Activated naive CD4-positive, alpha-beta T cell (primary cell): Measurements from ENCODE around the gene COL12A1.
A peak's percentile ranks its signal among the peaks of the same experiment; 100 is the strongest.
"Not testable (repeated sequence)": the region's sequence is repeated elsewhere in the genome, so short reads cannot be mapped to it uniquely, and the experiment has no call there.

Source experiments
- DNase-seq, 4 experiments: peaks; one replicate each; lab custom pipeline; 2025; lab: John Stamatoyannopoulos, UW

The COL12A1 gene

DNA sequence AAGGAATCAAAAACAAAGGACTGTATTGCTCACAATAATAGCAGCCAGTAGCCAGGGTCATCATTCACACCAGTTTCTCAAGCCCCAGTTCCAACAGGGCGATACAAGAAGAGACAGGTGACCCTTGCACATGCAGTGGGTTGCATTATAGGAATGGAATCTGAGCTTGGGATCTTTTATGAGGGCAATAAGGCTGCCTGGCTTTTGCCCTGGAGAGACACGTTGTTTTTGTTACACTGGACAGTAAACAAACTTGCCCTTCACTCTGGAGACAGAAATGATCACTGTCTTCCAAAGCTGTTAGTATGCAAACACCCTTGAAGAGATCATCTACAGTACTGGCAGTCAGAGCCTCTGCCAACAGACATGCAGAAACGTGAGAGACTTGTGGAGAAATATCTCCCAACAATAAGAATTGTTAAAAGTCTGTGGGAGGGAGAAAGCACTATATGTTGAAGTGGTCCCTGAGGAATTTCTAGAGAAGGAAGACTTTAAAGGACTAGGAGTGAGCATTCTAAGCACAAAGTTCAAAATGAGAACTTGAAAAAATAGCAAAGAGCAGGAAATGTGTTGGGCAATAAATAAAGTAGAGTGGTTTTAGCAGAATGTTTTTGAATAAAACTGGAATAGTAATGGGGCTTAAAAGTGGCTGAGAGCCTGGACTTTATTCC, 6.2 kb upstream of the COL12A1 start:
- DNase-seq: no peak

DNA sequence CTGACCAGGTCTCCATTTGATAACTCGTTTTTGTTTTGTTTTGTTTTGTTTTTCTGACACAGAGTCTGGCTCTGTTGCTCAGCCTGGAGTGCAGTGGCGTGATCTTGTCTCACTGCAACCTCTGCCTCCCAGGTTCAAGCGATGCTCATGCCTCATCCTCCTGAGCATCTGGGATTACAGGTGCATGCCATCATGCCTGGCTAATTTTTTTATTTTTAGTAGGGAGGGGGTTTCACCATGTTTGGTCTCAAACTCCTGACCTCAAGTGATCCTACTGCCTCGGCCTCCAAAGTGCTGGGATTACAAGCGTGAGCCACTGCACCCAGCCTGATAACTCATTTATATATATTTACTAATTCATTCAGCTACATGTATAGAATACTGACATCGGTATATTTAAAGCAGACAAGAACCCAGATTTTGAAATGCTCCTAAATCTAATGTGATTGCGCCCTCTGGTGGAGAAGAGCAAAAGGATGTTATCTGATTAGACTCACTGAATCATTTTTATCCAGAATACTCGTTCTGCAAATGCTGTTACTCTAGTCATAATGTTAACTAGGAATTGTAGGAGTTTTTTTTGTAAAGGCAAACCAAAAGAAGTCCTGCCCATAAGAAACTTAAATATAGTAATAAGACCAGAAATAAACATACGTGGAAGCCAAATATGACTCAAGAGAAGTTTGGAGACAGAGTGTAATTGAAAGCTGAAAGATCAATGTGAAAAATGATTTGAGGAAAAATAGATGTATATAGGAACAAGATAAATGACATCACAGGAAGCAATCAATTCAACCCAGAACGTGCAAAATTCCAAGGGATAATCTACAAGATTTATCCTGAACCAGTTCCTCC, 5.3 kb upstream of the COL12A1 start:
- DNase-seq: peak in 1 of 4 experiments; percentile 20

DNA sequence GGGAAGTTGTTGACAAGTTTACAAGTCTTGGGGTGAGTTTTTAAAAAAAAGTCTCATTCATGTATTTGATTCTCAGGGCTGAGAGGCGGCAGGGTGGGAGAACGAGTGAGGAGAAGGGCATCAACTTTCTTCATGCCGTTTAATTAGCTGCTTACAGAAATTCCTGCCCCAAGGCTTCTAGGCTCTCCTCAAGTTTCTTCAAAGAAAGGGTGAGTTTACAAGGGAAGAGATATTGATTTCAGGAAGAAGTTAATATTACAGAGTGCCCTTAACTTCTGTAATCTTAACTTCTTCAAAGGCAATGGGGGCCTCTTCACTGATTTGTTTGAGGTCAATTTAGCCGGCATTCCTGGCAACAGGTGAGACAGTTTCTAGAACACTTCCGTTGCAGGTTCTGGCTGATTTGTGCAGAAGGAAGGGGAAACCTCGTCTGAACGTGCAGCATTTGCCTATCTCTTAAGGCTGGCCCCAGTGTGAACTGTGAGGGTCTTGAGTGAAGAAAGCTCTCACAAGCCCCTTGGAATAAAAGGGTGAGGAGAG, 3.4 kb upstream of the COL12A1 start:
- no peak for DNase-seq

DNA sequence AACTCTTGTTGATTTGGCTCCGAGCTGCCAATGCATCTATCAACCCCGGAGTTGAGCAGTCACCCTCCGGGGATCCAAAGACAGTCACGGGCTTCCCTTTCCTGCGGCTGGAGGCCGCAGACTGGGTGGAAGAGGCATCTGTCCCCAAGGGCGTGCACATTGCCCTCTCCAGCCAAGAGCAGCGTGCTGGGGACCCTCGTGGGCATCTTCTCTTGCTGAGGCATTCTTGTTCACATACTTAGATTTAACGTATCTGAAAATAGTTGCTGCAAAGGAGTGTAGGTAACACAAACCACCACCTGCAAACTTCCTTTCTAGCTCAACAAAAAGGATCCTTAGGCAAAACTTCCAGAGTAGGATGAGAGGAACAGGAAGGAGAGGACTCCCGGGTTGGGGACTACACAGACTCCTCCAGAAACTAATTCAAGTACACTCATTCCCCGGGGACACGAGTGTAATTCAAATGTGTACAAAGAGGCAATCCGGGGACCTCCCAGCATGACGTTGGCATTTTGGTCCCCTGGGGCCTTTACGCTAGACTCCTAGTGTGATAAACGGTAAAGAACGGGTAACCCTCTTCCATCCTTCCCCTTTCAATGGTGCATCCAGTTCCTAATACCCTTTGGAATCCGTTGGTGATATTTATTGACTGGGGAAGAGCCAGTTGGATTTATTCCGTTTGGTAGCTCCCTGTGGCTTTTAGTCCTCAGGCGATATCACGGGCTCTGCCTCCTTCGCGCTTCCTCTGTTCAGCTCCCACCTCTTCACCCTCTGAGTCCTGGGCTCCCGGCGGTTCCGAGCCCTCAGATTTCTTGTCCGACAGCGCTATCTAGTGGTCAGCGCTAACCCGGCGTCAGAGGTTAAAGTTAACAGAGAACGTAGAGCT, 2.7 kb upstream of the COL12A1 start:
- DNase-seq: peak; percentile 49 to 71 (median 60)

DNA sequence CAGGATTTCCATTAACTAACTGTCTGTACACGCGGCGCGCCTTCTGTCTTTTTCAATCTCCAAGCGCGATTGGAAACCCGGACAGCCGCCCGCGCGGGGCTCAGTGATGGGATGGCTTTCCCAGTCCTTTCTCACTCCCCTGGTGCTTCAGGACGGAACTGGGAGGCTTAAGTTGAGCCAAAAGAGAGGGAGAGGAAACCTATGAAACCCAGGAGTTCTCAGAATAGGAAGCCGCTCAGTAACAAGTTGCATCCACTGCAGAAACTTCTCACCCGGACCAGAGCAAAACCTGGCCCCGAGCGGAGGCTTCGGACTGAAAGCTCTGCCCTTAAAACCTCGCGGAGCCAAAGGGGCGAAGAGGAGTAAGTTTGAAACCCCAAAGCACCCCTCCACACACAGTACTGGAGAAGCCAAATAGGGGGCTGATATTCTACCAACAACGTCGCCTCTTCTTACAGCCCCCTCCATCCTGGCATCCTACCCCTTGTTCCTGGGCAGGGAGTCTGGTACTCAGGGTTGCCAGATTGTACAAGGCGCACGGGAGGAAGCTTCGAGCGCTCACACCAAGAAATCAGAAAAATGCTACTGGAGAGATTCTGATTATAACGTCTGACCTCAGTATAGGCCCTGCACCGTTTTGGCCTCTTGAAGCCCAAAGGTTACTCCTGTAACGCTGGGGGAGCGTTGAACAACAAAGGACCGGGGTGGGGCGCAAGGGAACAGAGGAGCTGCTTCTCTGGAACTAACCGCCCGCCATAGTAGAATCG, 906 bp upstream of the COL12A1 start:
- DNase-seq: no peak

DNA sequence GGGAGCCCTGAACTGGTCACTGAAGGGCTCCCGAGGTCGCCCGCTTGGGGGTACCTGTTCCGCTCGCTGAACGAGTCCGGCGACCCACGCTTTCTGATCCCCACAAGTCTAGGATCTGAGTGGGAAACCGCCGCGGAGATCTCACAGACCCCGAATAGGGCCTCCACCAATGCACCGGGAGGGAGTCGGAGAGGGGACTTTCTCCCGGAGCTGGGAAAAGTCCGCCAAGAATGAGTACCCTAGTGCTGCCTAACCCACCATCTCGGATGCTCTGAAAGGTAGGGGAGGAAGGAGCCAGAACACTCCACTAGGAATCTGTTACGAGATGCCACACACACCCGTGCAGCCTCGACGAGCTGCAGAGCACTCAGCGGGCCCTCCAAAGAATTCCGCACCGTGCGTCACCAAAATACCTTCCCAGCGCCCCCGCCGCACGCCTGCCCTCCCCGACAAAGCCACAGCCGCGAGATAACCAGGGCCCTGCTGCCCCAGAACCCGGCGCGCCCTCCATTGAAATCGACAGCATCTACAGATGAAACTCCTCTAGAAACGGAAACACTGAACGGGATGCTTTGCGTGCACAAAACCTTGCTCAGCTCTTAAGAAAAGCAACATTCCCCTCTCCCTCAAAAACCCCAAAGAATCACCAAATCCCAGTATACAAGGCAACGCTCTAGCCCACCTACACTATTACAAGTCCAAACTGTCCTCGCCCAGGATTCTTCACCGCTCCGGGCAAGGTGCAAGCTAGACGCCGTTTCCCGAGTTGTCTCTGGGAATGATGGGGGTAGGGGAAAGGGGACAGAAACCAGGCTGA, 686 bp downstream of the COL12A1 start:
- no peak for DNase-seq

DNA sequence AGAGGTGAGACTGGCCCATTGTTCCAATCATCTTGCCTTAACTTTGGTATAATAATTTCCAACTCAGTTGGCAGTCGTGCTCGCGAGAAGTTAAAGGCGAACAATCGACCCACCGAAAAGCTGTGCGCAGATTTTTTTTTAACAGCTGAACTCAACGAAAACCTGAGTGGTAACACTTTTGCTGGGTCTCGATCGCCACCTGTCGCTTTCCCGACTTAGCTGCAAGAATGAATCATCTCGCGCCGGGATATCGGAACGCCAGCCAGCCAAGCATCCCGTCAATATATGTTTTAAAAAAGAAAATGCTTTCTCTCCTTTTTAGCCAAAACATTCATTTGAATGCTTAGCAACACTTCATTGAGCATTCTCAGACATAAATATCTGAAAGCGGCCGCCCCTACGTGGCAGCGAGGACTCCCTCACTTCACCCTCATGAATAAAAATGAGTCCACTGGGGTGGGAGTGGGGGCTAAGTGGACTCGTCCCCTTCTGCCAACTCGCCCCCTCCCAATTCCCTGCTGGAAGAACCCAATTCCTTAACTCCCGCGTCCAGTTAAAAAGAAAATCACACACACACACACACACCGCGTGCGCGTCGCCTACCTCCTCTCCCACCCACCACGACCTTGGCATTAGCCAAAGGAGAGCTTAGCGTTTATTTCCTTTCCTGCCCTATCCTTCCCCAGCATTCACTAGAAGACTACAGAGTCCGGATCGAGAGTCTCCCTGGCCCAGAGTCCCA, 1.5 kb downstream of the COL12A1 start:
- DNase-seq: no peak

DNA sequence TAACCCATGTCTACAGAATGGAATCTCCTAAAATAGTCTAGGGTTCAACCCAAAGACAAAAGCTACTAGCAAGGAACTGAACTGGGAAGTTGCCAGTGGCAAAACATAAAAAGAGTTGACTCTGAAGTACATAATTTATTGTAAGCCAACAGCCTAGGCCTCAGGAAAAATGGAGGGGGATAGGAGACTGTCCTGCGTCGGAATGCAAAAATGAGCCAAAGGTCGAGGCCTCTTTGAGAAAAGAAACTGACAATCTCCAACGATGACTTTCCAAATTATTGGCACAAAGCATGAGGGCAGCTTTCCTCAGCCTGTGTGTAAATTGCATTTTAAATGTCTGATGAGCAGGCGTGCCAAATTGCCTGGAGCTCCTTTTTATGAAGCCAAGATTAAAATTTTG, 2.1 kb downstream of the COL12A1 start:
- no peak for DNase-seq

DNA sequence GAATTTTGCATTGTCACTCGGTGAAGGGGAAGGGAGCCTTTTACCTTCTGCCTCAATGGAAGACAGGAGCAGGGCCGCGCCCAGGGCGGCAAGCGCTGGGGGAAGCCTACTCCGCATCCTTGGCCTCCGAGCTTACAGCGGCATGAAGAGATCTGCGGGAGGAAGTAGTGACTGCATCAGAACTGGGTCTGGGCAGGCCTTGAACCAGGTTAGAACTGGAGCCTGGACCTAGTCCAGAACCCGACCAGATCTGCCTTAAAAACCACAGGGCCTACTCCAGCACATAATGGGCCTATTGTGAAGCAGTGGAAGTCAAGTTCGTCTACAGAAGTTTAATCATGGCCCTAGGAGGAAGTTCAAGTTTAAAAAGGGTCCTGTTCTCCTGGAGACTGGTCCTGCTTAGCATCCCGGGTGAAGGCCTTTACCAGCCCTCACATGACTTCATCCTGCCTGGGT, 3.1 kb downstream of the COL12A1 start:
- no peak for DNase-seq

DNA sequence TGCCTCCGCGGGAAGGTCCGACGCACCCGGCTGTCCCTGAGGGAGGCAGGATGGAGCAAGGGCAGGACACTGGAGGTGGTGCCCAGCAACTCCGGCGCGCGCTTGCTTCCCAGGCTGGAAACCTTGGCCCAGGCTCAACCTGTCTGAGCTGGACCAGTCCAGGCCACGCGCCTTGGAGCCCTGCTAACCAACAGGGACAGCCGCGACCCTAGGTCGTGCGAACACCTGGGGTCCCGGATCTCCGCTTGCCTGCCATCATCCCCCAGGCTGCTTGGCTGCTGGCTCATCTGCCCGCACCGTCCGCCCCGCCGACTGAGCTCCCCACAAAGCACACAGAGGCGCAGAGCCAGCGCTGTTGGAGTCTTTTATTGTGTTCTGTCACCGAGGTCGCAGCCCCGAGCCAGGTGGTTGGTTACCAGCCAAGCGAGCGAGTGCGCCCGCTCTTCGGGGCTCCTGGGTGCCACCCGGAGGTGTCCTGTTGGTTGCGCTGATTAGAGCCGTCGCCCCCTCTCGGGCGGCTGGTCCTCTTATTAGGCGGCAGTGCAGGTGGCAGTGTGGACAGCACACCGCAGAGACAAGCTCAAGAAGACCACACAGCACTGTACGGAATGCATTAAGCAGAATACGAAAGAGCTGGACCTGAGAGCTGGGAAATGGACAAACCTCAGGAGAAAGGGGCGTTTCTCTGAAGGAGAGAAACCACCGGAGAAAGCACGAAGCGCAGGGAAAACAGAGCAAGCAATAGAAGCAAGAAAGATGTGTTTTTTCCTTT, 3.8 kb downstream of the COL12A1 start:
- no peak for DNase-seq

DNA sequence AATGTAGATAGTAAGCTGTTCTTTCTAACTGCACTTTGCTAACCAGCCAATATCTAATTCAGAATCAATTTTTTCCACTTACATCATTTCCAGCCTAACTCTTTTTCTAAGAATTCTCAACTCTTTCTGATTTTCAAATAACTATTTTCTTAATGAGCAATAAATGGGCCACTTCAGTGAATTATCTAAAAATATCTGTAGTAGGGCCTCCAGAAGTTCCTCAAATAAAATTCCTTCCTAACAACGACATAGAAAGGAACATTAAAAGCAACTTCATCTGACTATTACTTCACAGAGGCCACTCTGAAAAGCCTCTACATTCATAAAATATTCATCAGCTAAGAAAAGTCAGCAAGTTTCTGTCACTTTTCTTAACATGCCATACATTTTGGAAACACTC, 4.8 kb downstream of the COL12A1 start:
- no peak for DNase-seq

DNA sequence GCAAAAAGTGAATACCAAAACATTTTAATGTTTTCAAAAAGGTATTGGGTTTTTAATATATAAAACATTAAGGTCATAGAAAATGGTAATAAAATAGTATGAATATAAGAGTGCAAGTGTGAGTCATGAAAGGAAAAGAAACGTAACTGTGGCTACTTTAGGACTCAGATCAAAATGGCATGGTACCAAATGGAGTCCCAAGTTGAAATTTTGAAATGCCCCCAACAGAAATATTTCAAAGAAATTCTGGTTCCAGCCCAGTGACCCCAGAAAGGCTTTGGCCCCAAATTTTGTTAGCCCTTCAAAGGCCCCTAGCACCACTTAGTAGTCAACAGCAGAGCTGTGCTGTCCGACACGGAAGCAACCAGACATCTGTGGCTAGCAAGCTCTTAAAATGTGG, 6.0 kb downstream of the COL12A1 start:
- DNase-seq: no peak

DNA sequence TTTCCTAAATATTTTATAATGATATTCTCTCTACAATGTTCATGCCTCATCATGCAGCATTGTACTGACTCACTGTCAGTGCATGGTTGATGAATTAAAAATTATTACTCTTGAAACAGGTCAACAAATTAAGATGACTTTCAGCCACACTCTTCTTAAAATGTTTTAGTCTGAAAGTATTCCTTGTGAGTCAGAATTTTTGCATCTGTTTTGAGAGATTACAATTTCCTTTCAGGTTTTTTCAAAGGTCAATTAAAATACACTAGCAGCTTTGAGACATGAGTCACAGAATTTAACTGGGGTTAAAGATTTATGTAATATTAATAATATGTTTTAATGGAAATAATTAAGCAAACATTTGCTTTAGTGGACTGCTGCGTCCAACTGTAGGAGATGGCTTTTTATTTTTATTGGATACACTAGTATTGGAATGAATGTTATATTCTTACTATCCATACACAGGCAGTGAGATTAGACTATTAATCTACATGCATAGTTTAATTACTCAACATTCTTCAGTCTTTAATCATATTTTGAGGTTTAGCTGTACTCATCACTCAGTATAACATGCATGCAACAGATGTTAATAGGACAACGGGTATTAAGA, 9.7 kb downstream of the COL12A1 start:
- no peak for DNase-seq

DNA sequence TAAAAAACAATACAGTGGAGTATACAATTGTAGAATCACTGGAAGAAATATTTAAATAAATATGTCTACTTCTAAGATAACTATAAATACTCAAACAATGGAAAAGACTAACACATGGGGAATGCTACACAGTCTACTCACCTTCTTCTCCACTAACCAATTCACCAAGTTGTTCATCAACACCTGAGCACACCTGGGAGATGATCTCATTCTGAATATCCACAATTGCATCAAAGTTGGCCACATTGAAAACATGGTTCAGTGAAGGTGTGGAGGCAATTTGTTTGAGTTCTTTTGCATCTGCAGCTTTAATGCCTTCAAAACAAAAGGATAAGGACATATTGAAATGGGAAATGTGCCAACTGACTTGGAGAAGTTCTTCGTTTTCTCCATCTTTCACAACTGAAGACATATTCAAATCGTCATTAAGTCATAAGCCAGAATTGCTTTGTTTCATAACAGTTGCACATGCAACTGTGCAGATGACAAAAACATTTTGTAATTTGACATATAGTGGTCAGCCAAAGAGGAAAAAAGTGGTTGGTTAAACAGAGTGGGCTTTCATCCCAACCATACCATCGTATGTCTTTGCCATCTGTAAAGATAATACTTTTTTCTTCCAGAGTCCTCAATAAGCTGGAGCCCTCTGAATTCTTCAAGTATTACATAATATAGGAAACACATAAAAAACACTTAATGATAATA, 17.5 kb downstream of the COL12A1 start:
- DNase-seq: no peak

DNA sequence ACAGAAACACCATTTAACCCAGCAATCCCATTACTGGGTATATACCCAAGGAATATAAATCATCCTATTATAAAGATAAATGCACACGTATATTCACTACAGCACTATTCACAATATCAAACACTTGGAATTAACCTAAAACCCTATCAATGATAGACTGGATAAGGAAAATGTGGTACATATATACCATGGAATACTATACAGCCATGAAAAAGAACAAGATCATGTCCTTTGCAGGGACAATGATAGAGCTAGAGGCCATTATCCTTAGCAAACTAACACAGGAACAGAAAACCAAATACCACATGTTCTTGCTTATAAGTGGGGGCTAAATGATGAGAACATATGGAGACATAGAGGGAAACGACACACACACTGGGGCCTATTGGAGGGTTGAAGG, 19.3 kb downstream of the COL12A1 start:
- DNase-seq: not testable (repeated sequence)

DNA sequence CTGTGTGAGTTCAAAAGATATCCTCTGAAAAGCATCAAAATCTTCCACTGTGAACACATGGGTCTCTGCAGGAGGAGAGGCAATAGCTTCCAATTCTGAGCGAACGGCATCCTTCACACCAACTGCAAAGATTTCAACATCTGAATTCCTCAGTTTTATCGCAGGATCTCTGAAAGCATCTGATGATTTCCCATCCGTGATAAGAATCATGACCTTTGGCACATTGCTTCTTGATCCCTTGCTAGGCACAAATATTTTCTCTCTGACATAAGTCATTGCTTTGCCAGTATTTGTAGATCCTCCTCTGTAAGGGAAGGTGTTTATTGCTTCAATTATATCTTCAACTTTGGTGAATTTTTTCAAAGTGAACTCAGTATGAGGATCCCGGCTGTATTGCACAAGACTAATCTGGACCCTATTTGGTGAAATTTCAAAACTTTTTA, 22.7 kb downstream of the COL12A1 start:
- no peak for DNase-seq

DNA sequence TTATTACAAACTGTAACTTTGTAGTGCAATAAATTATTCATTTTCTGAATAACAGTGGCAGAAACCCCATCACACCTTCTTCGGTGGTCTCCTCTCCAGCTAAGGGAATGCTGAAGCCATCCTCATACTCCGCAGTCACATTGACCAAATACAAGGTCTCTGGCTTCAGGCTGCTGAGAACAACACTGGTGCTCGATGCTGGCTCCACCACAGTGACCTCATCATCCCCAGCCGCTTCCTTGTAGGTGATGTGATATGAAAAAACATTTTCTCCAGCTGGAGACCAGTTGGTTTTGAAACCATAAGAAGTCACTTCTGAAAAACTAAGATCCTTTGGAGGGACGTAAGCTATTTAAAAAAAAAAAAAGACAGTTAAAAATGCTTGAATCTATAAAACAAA, 25.0 kb downstream of the COL12A1 start:
- DNase-seq: no peak

DNA sequence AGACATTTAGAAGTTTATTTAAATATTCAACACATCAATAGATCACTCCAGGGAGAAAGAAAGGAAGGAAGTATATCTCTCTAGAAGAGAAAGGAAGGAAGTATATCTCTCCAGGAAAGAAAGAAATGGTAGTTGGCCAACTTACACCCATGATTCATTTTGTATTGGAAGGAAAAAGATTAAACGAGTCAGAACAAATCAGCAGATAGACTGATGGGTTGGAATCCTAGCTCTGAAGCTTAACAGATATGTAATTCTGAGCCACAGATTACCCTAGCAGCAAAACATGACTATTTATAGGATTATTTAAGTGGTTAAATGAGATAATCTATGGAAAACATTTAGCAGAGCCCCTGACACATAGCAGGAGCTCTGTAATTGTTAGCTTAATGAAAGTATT, 27.1 kb downstream of the COL12A1 start:
- DNase-seq: no peak
